ENCODE measurements around the gene ACTL8.

Gene ACTL8

GRCh38 chr1:17746920-17747319, 8.2 kb upstream of the ACTL8 start:
- H2AFZ ChIP-seq (ENCODE audit: low read depth, low read length): no peak overlapping the region
- no peaks in the 10 kb centered on the region for H3K79me1 ChIP-seq (replicated peaks; ENCODE audit: low read length, poor library complexity, severe bottlenecking)
- peaks cover 0 to 3% of the 10 kb centered on the region in 2 experiments for H3K27me3 ChIP-seq (ENCODE audit: control insufficient read depth in 1 of 2, insufficient read depth in 1 of 2, low read length in 2 of 2)
- H3K27ac ChIP-seq (ENCODE audit: low read length, poor library complexity, severe bottlenecking): no peak overlapping the region
- H2BK120ac ChIP-seq (ENCODE audit: low read depth, low read length): no peak overlapping the region
- H2BK12ac ChIP-seq (ENCODE audit: low read length in 2 of 2): no peak overlapping the region
- no peak overlapping the region for H3K4me2 ChIP-seq (ENCODE audit: low read length, poor library complexity, severe bottlenecking)
- no peak overlapping the region for H2BK5ac ChIP-seq (ENCODE audit: low read depth, low read length, poor library complexity, severe bottlenecking)
- no peak overlapping the region for H2AK5ac ChIP-seq (ENCODE audit: low read length, severe bottlenecking)
- no peak overlapping the region for H3K23ac ChIP-seq (ENCODE audit: low read length in 2 of 2)
- H3K4ac ChIP-seq (ENCODE audit: low read depth in 1 of 2, low read length in 2 of 2): no peak overlapping the region
- no peak overlapping the region for H3K14ac ChIP-seq (ENCODE audit: low read length in 2 of 2)
- H2BK15ac ChIP-seq (ENCODE audit: low read depth, poor library complexity, severe bottlenecking): no peak overlapping the region
- H4K8ac ChIP-seq (ENCODE audit: low read length): no peak overlapping the region
- no peaks in the 10 kb centered on the region for H3K9me3 ChIP-seq (ENCODE audit: control insufficient read depth, low read length)
- no peak overlapping the region for H4K91ac ChIP-seq (ENCODE audit: low read length)
- H3K9ac ChIP-seq (ENCODE audit: low read length): peak overlapping the region; percentile 10
- H3K36me3 ChIP-seq (ENCODE audit: control insufficient read depth in 1 of 2, insufficient read depth in 2 of 2, low read depth in 1 of 2, low read length in 2 of 2): no peaks in the 10 kb centered on the region
- WGBS: 76% methylated on average over 2 of the region's 2 CpGs
- H3K4me3 ChIP-seq (ENCODE audit: insufficient read depth in 1 of 2, low read depth in 1 of 2, low read length in 2 of 2): no peak overlapping the region
- no peaks in the 10 kb centered on the region for H3K4me1 ChIP-seq (ENCODE audit: control insufficient read depth, insufficient read depth, low read depth, low read length)
- no peak overlapping the region for H3K18ac ChIP-seq (ENCODE audit: low read depth in 1 of 2, low read length in 2 of 2)
- DNase-seq: no peak

- no peak overlapping the region for H2BK12ac ChIP-seq (ENCODE audit: low read length in 2 of 2)
- H2BK120ac ChIP-seq (ENCODE audit: low read depth, low read length): no peak overlapping the region
- DNase-seq: no peak
- no peaks in the 10 kb centered on the region for H3K4me1 ChIP-seq (ENCODE audit: control insufficient read depth, insufficient read depth, low read depth, low read length)
- no peak overlapping the region for H2AK5ac ChIP-seq (ENCODE audit: low read length, severe bottlenecking)
- H3K4ac ChIP-seq (ENCODE audit: low read depth in 1 of 2, low read length in 2 of 2): no peak overlapping the region
- no peak overlapping the region for H3K4me3 ChIP-seq (ENCODE audit: insufficient read depth in 1 of 2, low read depth in 1 of 2, low read length in 2 of 2)
- 77% methylated on average over 5 of the region's 5 CpGs for WGBS
- H4K8ac ChIP-seq (ENCODE audit: low read length): no peak overlapping the region
- H2AFZ ChIP-seq (ENCODE audit: low read depth, low read length): no peak overlapping the region
- no peak overlapping the region for H2BK15ac ChIP-seq (ENCODE audit: low read depth, poor library complexity, severe bottlenecking)
- no peaks in the 10 kb centered on the region for H3K27me3 ChIP-seq (ENCODE audit: control insufficient read depth in 1 of 2, insufficient read depth in 1 of 2, low read length in 2 of 2)
- H3K14ac ChIP-seq (ENCODE audit: low read length in 2 of 2): no peak overlapping the region
- H3K27ac ChIP-seq (ENCODE audit: low read length, poor library complexity, severe bottlenecking): no peak overlapping the region
- H3K36me3 ChIP-seq (ENCODE audit: control insufficient read depth in 1 of 2, insufficient read depth in 2 of 2, low read depth in 1 of 2, low read length in 2 of 2): no peaks in the 10 kb centered on the region
- H3K23ac ChIP-seq (ENCODE audit: low read length in 2 of 2): no peak overlapping the region
- H2BK5ac ChIP-seq (ENCODE audit: low read depth, low read length, poor library complexity, severe bottlenecking): no peak overlapping the region
- H3K9ac ChIP-seq (ENCODE audit: low read length): no peak overlapping the region
- no peak overlapping the region for H3K4me2 ChIP-seq (ENCODE audit: low read length, poor library complexity, severe bottlenecking)
- no peaks in the 10 kb centered on the region for H3K79me1 ChIP-seq (replicated peaks; ENCODE audit: low read length, poor library complexity, severe bottlenecking)
- H4K91ac ChIP-seq (ENCODE audit: low read length): no peak overlapping the region
- peaks cover 13% of the 10 kb centered on the region for H3K9me3 ChIP-seq (ENCODE audit: control insufficient read depth, low read length)
- H3K18ac ChIP-seq (ENCODE audit: low read depth in 1 of 2, low read length in 2 of 2): no peak overlapping the region
Measured at GRCh38 chr1:17750333-17750732, 4.8 kb upstream of the ACTL8 start.

- 75% methylated on average over 3 of the region's 4 CpGs for WGBS
Measured at GRCh38 chr1:17752356-17752755, 2.8 kb upstream of the ACTL8 start.

GRCh38 chr1:17757426-17757825, 2.3 kb downstream of the ACTL8 start:
- 77% methylated on average over 6 of the region's 6 CpGs for WGBS
- Histone ChIP-seq H4K8ac (ENCODE audit: low read length) (no peak overlapping the region), H3K4ac (ENCODE audit: low read depth in 1 of 2, low read length in 2 of 2) (no peak overlapping the region)

More at GRCh38 chr1:17752356-17752755, 2.8 kb upstream of the ACTL8 start:
- Histone ChIP-seq H3K14ac (ENCODE audit: low read length in 2 of 2) (no peak overlapping the region), H2BK120ac (ENCODE audit: low read depth, low read length) (no peak overlapping the region), H2BK5ac (ENCODE audit: low read depth, low read length, poor library complexity, severe bottlenecking) (no peak overlapping the region), H2BK12ac (ENCODE audit: low read length in 2 of 2) (no peak overlapping the region), H3K23ac (ENCODE audit: low read length in 2 of 2) (no peak overlapping the region), H3K27me3 (ENCODE audit: control insufficient read depth in 1 of 2, insufficient read depth in 1 of 2, low read length in 2 of 2) (no peaks in the 10 kb centered on the region), H2BK15ac (ENCODE audit: low read depth, poor library complexity, severe bottlenecking) (no peak overlapping the region), H3K4ac (ENCODE audit: low read depth in 1 of 2, low read length in 2 of 2) (no peak overlapping the region), H3K9me3 (ENCODE audit: control insufficient read depth, low read length) (peaks cover 17% of the 10 kb centered on the region), H3K9ac (ENCODE audit: low read length) (no peak overlapping the region), H3K4me3 (ENCODE audit: insufficient read depth in 1 of 2, low read depth in 1 of 2, low read length in 2 of 2) (no peak overlapping the region), H3K79me1 (replicated peaks; ENCODE audit: low read length, poor library complexity, severe bottlenecking) (no peaks in the 10 kb centered on the region), H2AFZ (ENCODE audit: low read depth, low read length) (no peak overlapping the region), H3K18ac (ENCODE audit: low read depth in 1 of 2, low read length in 2 of 2) (no peak overlapping the region), H4K91ac (ENCODE audit: low read length) (no peak overlapping the region), H3K4me1 (ENCODE audit: control insufficient read depth, insufficient read depth, low read depth, low read length) (no peaks in the 10 kb centered on the region), H3K36me3 (ENCODE audit: control insufficient read depth in 1 of 2, insufficient read depth in 2 of 2, low read depth in 1 of 2, low read length in 2 of 2) (no peaks in the 10 kb centered on the region), H2AK5ac (ENCODE audit: low read length, severe bottlenecking) (no peak overlapping the region), H3K4me2 (ENCODE audit: low read length, poor library complexity, severe bottlenecking) (no peak overlapping the region), H4K8ac (ENCODE audit: low read length) (no peak overlapping the region), H3K27ac (ENCODE audit: low read length, poor library complexity, severe bottlenecking) (no peak overlapping the region)
- DNase-seq: no peak

More at GRCh38 chr1:17757426-17757825, 2.3 kb downstream of the ACTL8 start:
- Histone ChIP-seq H3K4me3 (ENCODE audit: insufficient read depth in 1 of 2, low read depth in 1 of 2, low read length in 2 of 2) (no peak overlapping the region), H2AFZ (ENCODE audit: low read depth, low read length) (no peak overlapping the region), H2BK15ac (ENCODE audit: low read depth, poor library complexity, severe bottlenecking) (no peak overlapping the region), H2BK5ac (ENCODE audit: low read depth, low read length, poor library complexity, severe bottlenecking) (no peak overlapping the region), H2BK120ac (ENCODE audit: low read depth, low read length) (no peak overlapping the region), H3K4me2 (ENCODE audit: low read length, poor library complexity, severe bottlenecking) (no peak overlapping the region), H3K18ac (ENCODE audit: low read depth in 1 of 2, low read length in 2 of 2) (no peak overlapping the region), H3K9me3 (ENCODE audit: control insufficient read depth, low read length) (peaks cover 43% of the 10 kb centered on the region), H3K79me1 (replicated peaks; ENCODE audit: low read length, poor library complexity, severe bottlenecking) (no peaks in the 10 kb centered on the region), H3K23ac (ENCODE audit: low read length in 2 of 2) (no peak overlapping the region), H2BK12ac (ENCODE audit: low read length in 2 of 2) (no peak overlapping the region), H3K14ac (ENCODE audit: low read length in 2 of 2) (no peak overlapping the region), H3K4me1 (ENCODE audit: control insufficient read depth, insufficient read depth, low read depth, low read length) (no peaks in the 10 kb centered on the region), H3K9ac (ENCODE audit: low read length) (no peak overlapping the region), H4K91ac (ENCODE audit: low read length) (no peak overlapping the region), H3K27me3 (ENCODE audit: control insufficient read depth in 1 of 2, insufficient read depth in 1 of 2, low read length in 2 of 2) (no peaks in the 10 kb centered on the region), H2AK5ac (ENCODE audit: low read length, severe bottlenecking) (no peak overlapping the region), H3K36me3 (ENCODE audit: control insufficient read depth in 1 of 2, insufficient read depth in 2 of 2, low read depth in 1 of 2, low read length in 2 of 2) (no peaks in the 10 kb centered on the region), H3K27ac (ENCODE audit: low read length, poor library complexity, severe bottlenecking) (no peak overlapping the region)
- DNase-seq: no peak

All from mesenchymal stem cell (in vitro differentiated cells and primary cell).